RWPE2 (cell line): ENCODE measurements around the gene LCORL.

Source experiments
- ATAC-seq: fragments of 200-7000 bp; cut with Tn5 transposase; 3 replicates; pipeline ENCODE4 v1.9.1; 2021; ENCODE audit warnings: low read depth
- DNase-seq: peaks from one replicate; pipeline ENCODE4 v3.0.0-alpha.2; 2020; ENCODE audit warnings: low spot score
- H3K27ac ChIP-seq: fragments of 450-650 bp; 2 replicates; pipeline ENCODE4 v1.5.1; 2017; ENCODE audit warnings: mild to moderate bottlenecking; ENCODE audit not compliant: poor library complexity, severe bottlenecking
- H3K27me3 ChIP-seq: fragments of 250-450 bp; sonication (Bioruptor Pico); 2 replicates; pipeline ENCODE4 v1.5.1; 2021; ENCODE audit warnings: mild to moderate bottlenecking, moderate library complexity; ENCODE audit not compliant: insufficient read depth, poor library complexity, severe bottlenecking
- H3K36me3 ChIP-seq: fragments of 250-450 bp; sonication (Bioruptor Pico); 2 replicates; pipeline ENCODE4 v1.5.1; 2020; ENCODE audit warnings: low read depth, mild to moderate bottlenecking, moderate library complexity
- H3K4me1 ChIP-seq: fragments of 250-450 bp; sonication (Bioruptor Pico); 2 replicates; pipeline ENCODE4 v1.5.1; 2021; ENCODE audit warnings: mild to moderate bottlenecking, moderate library complexity; ENCODE audit not compliant: insufficient read depth, poor library complexity, severe bottlenecking
- H3K4me3 ChIP-seq: fragments of 250-450 bp; sonication (Bioruptor Pico); 2 replicates; pipeline ENCODE4 v1.5.1; 2021; ENCODE audit warnings: mild to moderate bottlenecking, moderate library complexity; ENCODE audit not compliant: severe bottlenecking
- H3K9me3 ChIP-seq: fragments of 250-450 bp; sonication (Bioruptor Pico); 2 replicates; pipeline ENCODE4 v1.5.1; 2021; ENCODE audit warnings: mild to moderate bottlenecking, moderate library complexity; ENCODE audit not compliant: severe bottlenecking
- CTCF ChIP-seq: fragments of 450-650 bp; IDR thresholded peaks from one replicate; pipeline ENCODE4 v1.5.1; 2017; ENCODE audit warnings: mild to moderate bottlenecking, moderate library complexity; ENCODE audit not compliant: poor library complexity, severe bottlenecking

LCORL gene

GRCh38 chr4:17956245-17956644 lies 65.3 kb downstream of the LCORL start:
- Histone ChIP-seq H3K9me3 (no peaks in the 10 kb centered on the region), H3K36me3 (peaks cover 4% of the 10 kb centered on the region; the same call in 1 of the 2 replicates), H3K27ac (no peak overlapping the region), H3K4me1 (no peaks in the 10 kb centered on the region), H3K27me3 (no peaks in the 10 kb centered on the region), H3K4me3 (no peak overlapping the region)
- no peak for ATAC-seq
- no peak for DNase-seq
- TF ChIP-seq CTCF = no peak

GRCh38 chr4:17945303-17945702 lies 76.3 kb downstream of the LCORL start:
- Histone ChIP-seq H3K27ac (no peak overlapping the region), H3K9me3 (peaks cover 2% of the 10 kb centered on the region), H3K36me3 (no peaks in the 10 kb centered on the region), H3K4me3 (no peak overlapping the region), H3K27me3 (no peaks in the 10 kb centered on the region), H3K4me1 (peaks cover 3% of the 10 kb centered on the region)
- TF ChIP-seq CTCF = no peak
- DNase-seq (no peak), ATAC-seq (no peak)

- H3K36me3 ChIP-seq = no peaks in the 10 kb centered on the region
- H3K27ac ChIP-seq = no peak overlapping the region
- no peak for DNase-seq
- ATAC-seq = 0 out of 3 replicates have a peak, but pooled peaks have one; percentile 23
- no peaks in the 10 kb centered on the region for H3K27me3 ChIP-seq
- no peak overlapping the region for H3K4me3 ChIP-seq
- TF ChIP-seq CTCF = no peak
- no peaks in the 10 kb centered on the region for H3K9me3 ChIP-seq
- peaks cover 3% of the 10 kb centered on the region for H3K4me1 ChIP-seq
Measured at GRCh38 chr4:17941731-17942130, 79.8 kb downstream of the LCORL start.

GRCh38 chr4:17939054-17939453 lies 82.5 kb downstream of the LCORL start:
- DNase-seq (no peak), ATAC-seq (no peak)
- H3K27ac ChIP-seq = no peak overlapping the region
- TF ChIP-seq CTCF = no peak
- no peaks in the 10 kb centered on the region for H3K27me3 ChIP-seq
- no peak overlapping the region for H3K4me3 ChIP-seq
- no peaks in the 10 kb centered on the region for H3K9me3 ChIP-seq
- H3K36me3 ChIP-seq = no peaks in the 10 kb centered on the region
- peaks cover 3% of the 10 kb centered on the region for H3K4me1 ChIP-seq

GRCh38 chr4:17934286-17934685 lies 87.3 kb downstream of the LCORL start:
- DNase-seq = no peak

More at GRCh38 chr4:17934286-17934685, 87.3 kb downstream of the LCORL start:
- Histone ChIP-seq H3K4me3 (no peak overlapping the region), H3K36me3 (no peaks in the 10 kb centered on the region), H3K27ac (no peak overlapping the region), H3K4me1 (peaks cover 8% of the 10 kb centered on the region), H3K27me3 (no peaks in the 10 kb centered on the region), H3K9me3 (no peaks in the 10 kb centered on the region)
- TF ChIP-seq CTCF = peak; percentile 38
- ATAC-seq = no peak
